ENCODE measurements around the gene SPAG7.

- TF ChIP-seq CTCF (IDR thresholded peaks at IDR 0.05), result no peak
- TF ChIP-seq POLR2A (IDR thresholded peaks at IDR 0.05), result no peak
Measured at GRCh38 chr17:4972322-4972721, 4.7 kb upstream of the SPAG7 start.
